Epithelial cell of alveolus of lung (primary cell): ENCODE results near the gene CEACAM8. TPM values are rescaled to one million over a fixed set of nuclear protein-coding genes. Genes with fewer than 3 reads are reported as not detected.

Experiments used
- total RNA-seq: library from RNA; depleted of rRNA; stranded (reverse); fragments of >200 nt; gene quantifications from 2 replicates; pipeline ENCODE4 v1.2.1, GENCODE V29; 2015

CEACAM8 gene
- not detected in 2 replicates for total RNA-seq

DNA sequence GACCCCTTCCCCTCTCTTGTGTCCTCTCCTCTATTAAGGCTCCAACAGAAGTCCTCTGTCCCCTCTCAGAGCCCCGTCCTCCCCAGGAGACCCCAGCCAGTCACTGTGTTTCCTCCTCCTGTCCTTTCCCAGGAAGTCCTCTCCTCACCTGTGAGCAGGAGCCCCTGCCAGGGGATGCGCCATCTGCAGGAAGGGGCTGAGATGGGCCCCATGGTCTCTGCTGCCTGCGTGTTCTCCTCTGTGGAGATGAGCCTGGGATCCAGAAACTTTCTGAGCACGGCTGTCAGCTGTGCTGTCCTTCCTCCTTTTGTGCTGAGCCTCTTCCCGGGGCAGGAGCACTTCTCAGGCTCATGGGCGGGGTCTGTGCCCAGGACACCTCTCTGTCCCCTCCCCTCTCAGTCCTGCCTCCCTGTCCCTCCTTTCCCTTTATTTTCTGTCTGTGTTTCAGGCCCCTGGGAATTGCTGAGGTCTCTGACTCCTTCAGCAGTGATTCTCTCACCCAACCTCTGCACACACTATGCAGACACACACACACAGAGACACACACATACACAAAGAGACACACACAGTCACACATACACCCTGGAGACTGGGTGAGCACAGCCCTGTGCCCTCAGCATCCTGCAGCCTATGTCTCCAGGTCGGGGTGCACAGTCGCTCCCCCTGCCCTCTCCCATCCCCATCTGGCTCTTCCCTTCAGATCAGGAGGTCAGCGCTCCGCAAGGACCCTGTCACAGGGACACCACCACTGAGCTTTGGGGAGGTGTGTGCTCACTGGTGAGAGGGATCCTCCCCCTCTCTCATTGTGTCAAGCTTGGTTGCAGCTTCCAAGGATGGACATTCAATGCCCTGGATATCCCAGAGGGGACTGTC is at the start of gene CEACAM8:
TSS of gene CEACAM8 (minus strand) at position 308 of the 873 bp plus-strand sequence. CDS start at position 212, 96 bp downstream.

Other genes starting within 250 kb of the CEACAM8 start
- 1.8 TPM in 1 of 2 replicates, not detected in the other for gene CNFN, start 204.6 kb downstream of the CEACAM8 start, total RNA-seq
- gene LIPE, start 167.5 kb downstream of the CEACAM8 start, total RNA-seq, result 3.9 and 8.0 TPM in 2 replicates
- gene CXCL17, start 152.0 kb downstream of the CEACAM8 start, total RNA-seq, result not detected in 2 replicates
- 0.39 TPM in 1 of 2 replicates, not detected in the other for gene CEACAM1, start 66.4 kb downstream of the CEACAM8 start, total RNA-seq
- not detected in 2 replicates for gene PSG3, start 145.6 kb upstream of the CEACAM8 start, total RNA-seq
- gene PSG8, start 170.8 kb upstream of the CEACAM8 start, total RNA-seq, result not detected in 2 replicates